ENCODE data around the gene SUPT16H.

Gene SUPT16H

DNA sequence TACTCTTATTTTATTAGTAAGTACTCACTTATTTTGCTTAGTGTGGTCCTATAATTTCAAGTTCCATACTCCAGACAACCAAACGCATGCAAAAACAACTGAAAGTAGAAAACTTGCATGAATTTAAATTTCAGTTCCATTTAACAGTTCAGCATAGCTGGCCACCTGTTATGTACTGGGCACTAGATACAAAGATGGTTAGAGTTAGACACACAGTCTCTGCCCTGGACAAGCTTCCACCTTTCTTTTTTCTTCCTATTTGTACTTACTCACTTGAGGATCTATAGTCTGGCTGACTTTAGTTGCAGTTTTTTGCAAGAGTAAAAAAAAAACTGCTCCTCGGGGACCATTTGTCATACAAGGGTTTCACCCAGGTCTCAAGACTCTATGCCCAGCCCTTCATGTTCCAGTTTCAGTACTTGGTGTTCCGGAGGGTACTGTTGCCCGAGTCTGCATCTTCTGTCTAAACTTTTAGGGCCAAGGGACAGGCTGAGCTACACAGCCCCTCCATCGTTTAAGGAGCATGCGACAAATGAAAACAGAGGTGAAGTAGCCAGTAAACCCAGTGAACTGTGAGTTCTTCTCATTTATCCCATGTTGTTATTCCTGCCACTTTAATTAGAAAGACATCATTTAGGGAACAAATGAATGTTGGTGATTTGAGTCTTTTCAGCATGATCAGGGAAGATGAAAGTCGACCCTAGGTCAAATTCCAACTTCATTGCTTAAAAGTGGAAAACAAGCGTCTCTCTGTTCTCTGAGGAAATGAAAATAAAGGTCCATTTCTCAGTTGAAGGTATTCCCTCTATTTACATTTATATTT lies 81.6 kb downstream of the SUPT16H start:
- DNase-seq (ENCODE audit: low read depth, low spot score): no peak

More for the DNA sequence above, 81.6 kb downstream of the SUPT16H start:
- TF ChIP-seq, protein P1, sequence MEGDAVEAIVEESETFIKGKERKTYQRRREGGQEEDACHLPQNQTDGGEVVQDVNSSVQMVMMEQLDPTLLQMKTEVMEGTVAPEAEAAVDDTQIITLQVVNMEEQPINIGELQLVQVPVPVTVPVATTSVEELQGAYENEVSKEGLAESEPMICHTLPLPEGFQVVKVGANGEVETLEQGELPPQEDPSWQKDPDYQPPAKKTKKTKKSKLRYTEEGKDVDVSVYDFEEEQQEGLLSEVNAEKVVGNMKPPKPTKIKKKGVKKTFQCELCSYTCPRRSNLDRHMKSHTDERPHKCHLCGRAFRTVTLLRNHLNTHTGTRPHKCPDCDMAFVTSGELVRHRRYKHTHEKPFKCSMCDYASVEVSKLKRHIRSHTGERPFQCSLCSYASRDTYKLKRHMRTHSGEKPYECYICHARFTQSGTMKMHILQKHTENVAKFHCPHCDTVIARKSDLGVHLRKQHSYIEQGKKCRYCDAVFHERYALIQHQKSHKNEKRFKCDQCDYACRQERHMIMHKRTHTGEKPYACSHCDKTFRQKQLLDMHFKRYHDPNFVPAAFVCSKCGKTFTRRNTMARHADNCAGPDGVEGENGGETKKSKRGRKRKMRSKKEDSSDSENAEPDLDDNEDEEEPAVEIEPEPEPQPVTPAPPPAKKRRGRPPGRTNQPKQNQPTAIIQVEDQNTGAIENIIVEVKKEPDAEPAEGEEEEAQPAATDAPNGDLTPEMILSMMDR (IDR thresholded peaks at IDR 0.05; ENCODE audit: insufficient read depth, low read length, missing control alignments): no peak
- ChIA-PET POLR2A (no interaction called here), CTCF (interaction anchor here (0.7 kb wide), 1 partner anchor 9 kb away, joined by 4 read pairs; no protein-coding TSS in a partner anchor)
- no peak overlapping the region for H3K4me3 ChIP-seq (ENCODE audit: low read depth, low read length)

Data from AG04449 (cell line).